Activated CD4-positive, CD25-positive, alpha-beta regulatory T cell treated with anti-CD3 and anti-CD28 coated beads, Interleukin-2, amount 50 U/mL, for 72 hours (primary cell): ENCODE results near the gene BBIP1.

ENCODE experiments used
- DNase-seq: peaks from one replicate; pipeline ENCODE4 v3.0.0; 2021

The BBIP1 gene

GRCh38 chr10:110861476-110861875 is 57.5 kb downstream of the BBIP1 start:
- DNase-seq: no peak

DNA sequence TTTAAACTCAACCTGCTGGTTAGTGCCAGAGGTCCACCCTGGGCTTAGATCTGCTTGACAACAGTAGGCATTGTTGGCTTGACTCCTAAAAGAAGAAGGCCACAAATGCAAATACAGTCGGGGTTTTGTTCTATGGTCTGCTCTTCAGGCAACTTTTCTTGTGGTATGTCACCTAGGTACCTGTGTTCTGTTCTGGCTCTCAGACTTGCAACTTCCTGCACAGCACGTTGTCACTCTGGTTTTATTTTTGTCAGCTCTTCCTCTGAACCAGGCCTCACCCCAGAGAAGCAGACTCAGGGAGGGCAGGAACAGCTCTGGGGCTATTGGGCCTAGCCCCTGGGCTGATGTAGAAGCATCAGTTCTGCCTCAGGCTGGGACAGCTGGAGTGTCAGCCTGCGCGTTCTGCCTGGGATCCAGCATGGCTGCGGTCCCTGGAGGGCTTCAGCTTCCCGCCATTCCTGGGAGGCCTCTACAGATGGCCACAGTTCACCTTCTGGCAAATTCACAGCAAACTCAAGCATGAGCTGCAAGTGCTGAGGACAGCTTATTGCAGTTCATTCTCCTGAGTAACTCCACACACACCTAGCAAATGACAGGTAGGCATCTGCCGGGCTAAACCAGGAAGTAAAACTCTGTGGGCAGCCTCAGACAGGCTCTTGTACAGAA is 58.3 kb downstream of the BBIP1 start:
- DNase-seq: peak; percentile 50

DNA sequence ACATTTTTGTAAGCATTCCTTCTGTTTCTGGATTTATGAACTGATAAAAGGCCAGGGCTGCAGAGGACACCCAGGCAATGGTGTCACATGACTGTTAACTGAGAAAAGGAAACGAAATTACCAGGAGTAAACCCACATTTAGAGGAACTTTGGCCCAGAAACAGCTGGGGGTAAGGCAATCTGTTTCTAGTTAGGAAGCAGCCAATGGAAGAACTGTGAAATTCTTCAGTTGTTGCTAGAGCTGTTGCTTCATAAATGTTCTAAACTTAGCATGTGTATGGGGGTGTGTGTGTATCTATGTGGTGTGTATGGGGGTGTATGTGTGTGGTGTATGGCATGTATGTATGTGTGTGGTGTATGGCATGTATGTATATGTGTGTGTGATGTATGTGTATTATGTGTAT is 59.0 kb downstream of the BBIP1 start:
- DNase-seq: no peak

GRCh38 chr10:110859206-110859972 is 59.6 kb downstream of the BBIP1 start:
- DNase-seq: no peak

GRCh38 chr10:110858297-110858934 is 60.6 kb downstream of the BBIP1 start:
- DNase-seq: no peak

GRCh38 chr10:110857265-110858171 is 61.5 kb downstream of the BBIP1 start:
- DNase-seq: no peak

GRCh38 chr10:110853921-110854605 is 64.9 kb downstream of the BBIP1 start:
- no peak for DNase-seq

DNA sequence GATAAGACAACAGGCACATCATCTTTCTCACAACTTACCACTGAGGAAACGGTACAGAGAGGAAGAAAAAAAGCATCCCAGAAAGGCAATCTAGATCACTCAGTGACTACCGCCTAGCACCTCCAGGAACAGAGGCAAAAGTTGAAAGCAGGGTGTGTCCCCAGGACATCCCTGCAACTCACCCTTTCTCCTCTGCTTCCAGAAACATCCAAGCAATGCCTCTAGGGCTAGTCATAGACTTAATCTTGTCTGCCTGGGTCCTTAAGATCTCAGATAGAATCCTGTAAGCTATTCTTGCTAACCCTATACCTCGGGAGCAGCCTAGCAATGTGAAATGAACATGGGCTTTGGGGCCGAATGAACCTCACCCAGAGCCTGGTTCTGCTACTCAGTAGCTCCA is 66.0 kb downstream of the BBIP1 start:
- DNase-seq: no peak

GRCh38 chr10:110852255-110852896 is 66.6 kb downstream of the BBIP1 start:
- no peak for DNase-seq

GRCh38 chr10:110851020-110851612 is 67.9 kb downstream of the BBIP1 start:
- no peak for DNase-seq

- DNase-seq: no peak
Observed at GRCh38 chr10:110850099-110850498, 68.9 kb downstream of the BBIP1 start.
